IgD-negative memory B cell (primary cell): ENCODE measurements around the gene DCAF8L2. TPM values are rescaled to one million over a fixed set of nuclear protein-coding genes. Genes with fewer than 3 reads are reported as not detected.
"Not testable (repeated sequence)": the region's sequence is repeated elsewhere in the genome, so short reads cannot be mapped to it uniquely, and the experiment has no call there.

Experiments
- H3K27ac Mint-ChIP-seq, 3 donors: one replicate each; pipeline ENCODE4 v1.8.0; 2020 to 2022; ENCODE audit warnings: mild to moderate bottlenecking in 3 of 3, mixed read lengths in 3 of 3, moderate library complexity in 1 of 3
- H3K27me3 Mint-ChIP-seq: one replicate; pipeline ENCODE4 v1.8.0; 2021; ENCODE audit warnings: mixed read lengths
- H3K36me3 Mint-ChIP-seq: one replicate; pipeline ENCODE4 v1.8.0; 2020; ENCODE audit warnings: mild to moderate bottlenecking, mixed read lengths
- H3K4me1 Mint-ChIP-seq, 3 donors: one replicate each; pipeline ENCODE4 v1.8.0; 2020 to 2022; ENCODE audit warnings: mixed read lengths in 3 of 3, mild to moderate bottlenecking in 1 of 3
- H3K4me3 Mint-ChIP-seq, 4 donors: one replicate each; pipeline ENCODE4 v1.8.0; 2020 to 2022; ENCODE audit warnings: mild to moderate bottlenecking in 4 of 4, mixed read lengths in 4 of 4, moderate library complexity in 3 of 4
- H3K9me3 Mint-ChIP-seq, 3 donors: one replicate each; pipeline ENCODE4 v1.8.0; 2020 to 2021; ENCODE audit warnings: mixed read lengths in 3 of 3, mild to moderate bottlenecking in 1 of 3
- polyA plus RNA-seq: library from polyadenylated mRNA; unstranded; fragments of 300-500 nt; fragmentation: Illumina TruSeq; gene quantifications from one replicate; pipeline ENCODE4 v1.2.3, GENCODE V29; 2021

The DCAF8L2 gene
- polyA plus RNA-seq, 1 donor from 2014 or later, result not detected

DNA sequence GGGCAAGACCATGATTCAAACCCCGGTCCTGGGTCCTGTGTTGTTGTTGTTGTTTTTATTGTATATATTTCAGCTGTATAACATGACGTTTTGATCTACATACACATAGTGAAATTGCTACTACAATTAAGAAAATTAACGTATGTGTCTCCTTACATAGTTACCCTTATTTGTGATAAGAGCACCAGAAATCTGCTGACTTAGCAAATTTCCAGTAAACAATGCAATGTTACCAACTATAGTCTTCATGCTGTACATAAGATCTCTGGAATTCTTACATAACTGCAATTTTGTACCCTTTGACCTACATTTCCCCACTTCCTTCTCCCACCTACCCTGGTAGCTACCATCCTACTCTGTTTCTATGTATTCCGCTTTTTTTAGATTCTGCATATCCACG lies 141.8 kb downstream of the DCAF8L2 start:
- H3K4me3 Mint-ChIP-seq, result no peak overlapping the region
- H3K27me3 Mint-ChIP-seq, result no peaks in the 10 kb centered on the region
- peaks cover 0 to 5% (median 0%) of the 10 kb centered on the region in 3 donors for H3K9me3 Mint-ChIP-seq
- no peaks in the 10 kb centered on the region for H3K36me3 Mint-ChIP-seq
- H3K4me1 Mint-ChIP-seq, result no peaks in the 10 kb centered on the region
- no peak overlapping the region for H3K27ac Mint-ChIP-seq

DNA sequence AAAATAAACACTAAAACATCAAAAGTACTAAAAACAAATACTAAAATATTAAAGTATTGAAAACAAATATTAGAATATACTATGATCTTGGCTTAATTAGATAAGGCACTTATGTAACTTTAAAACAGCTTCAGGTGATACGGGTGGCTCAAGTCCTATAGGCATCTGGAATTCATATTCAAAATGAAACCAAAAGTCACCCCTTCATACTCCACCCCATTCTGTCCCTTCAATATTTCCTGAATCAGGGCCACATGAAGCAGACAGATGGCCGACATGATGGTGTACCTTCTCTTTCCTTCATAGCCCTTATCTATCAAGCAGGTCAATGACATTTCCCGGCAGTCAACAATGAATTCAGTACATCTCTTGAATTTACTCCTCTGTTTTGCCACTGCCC lies 145.8 kb downstream of the DCAF8L2 start:
- Mint-ChIP-seq H3K4me1 (no peaks in the 10 kb centered on the region), H3K9me3 (peaks cover 0 to 5% (median 0%) of the 10 kb centered on the region in 3 donors), H3K4me3 (no peak overlapping the region), H3K27me3 (no peaks in the 10 kb centered on the region), H3K36me3 (no peaks in the 10 kb centered on the region), H3K27ac (no peak overlapping the region)

- Mint-ChIP-seq H3K36me3 (no peaks in the 10 kb centered on the region), H3K9me3 (peaks cover 0 to 2% (median 0%) of the 10 kb centered on the region in 3 donors), H3K27me3 (no peaks in the 10 kb centered on the region), H3K27ac (no peak overlapping the region), H3K4me3 (no peak overlapping the region), H3K4me1 (no peaks in the 10 kb centered on the region)
These were observed 150.8 kb downstream of the DCAF8L2 start for GRCh38 chrX:27740933-27741332.

- not testable (repeated sequence) for H3K36me3 Mint-ChIP-seq, H3K27me3 Mint-ChIP-seq, H3K4me3 Mint-ChIP-seq, H3K4me1 Mint-ChIP-seq, H3K9me3 Mint-ChIP-seq, H3K27ac Mint-ChIP-seq
These were observed 153.4 kb downstream of the DCAF8L2 start for GRCh38 chrX:27743521-27743920.

GRCh38 chrX:27746516-27746915 lies 156.4 kb downstream of the DCAF8L2 start:
- no peaks in the 10 kb centered on the region for H3K36me3 Mint-ChIP-seq
- H3K27ac Mint-ChIP-seq, result no peak overlapping the region
- H3K27me3 Mint-ChIP-seq, result no peaks in the 10 kb centered on the region
- H3K4me3 Mint-ChIP-seq, result no peak overlapping the region
- peaks cover 0 to 5% (median 3%) of the 10 kb centered on the region in 3 donors for H3K9me3 Mint-ChIP-seq
- H3K4me1 Mint-ChIP-seq, result no peaks in the 10 kb centered on the region

GRCh38 chrX:27750298-27750697 lies 160.2 kb downstream of the DCAF8L2 start:
- H3K4me3 Mint-ChIP-seq, H3K4me1 Mint-ChIP-seq, H3K36me3 Mint-ChIP-seq, H3K27me3 Mint-ChIP-seq, H3K9me3 Mint-ChIP-seq, H3K27ac Mint-ChIP-seq: not testable (repeated sequence)

DNA sequence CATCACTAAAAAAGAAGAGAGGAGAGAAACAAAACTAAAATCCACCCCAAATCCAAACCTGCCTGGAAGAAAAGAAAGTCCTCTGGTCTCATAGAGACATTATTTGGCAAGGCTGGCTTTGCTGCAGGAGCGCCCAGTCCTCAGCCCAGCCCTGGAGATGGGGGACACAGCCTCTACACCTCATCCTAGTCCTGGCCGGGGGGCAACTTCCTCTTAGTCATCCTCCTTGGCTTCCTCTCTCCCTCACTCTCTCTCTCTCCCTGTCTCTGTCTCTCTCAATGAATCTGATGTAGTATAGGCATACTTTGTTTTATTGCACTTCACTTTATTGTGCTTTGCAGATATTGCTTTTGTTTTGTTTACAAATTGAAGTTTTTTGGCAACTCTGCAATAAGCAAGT lies 161.8 kb downstream of the DCAF8L2 start:
- peaks cover 2% of the 10 kb centered on the region for H3K36me3 Mint-ChIP-seq
- H3K9me3 Mint-ChIP-seq, result peaks cover 0 to 4% (median 1%) of the 10 kb centered on the region in 3 donors
- no peaks in the 10 kb centered on the region for H3K4me1 Mint-ChIP-seq
- no peak overlapping the region for H3K27ac Mint-ChIP-seq
- H3K4me3 Mint-ChIP-seq, result no peak overlapping the region
- H3K27me3 Mint-ChIP-seq, result no peaks in the 10 kb centered on the region

DNA sequence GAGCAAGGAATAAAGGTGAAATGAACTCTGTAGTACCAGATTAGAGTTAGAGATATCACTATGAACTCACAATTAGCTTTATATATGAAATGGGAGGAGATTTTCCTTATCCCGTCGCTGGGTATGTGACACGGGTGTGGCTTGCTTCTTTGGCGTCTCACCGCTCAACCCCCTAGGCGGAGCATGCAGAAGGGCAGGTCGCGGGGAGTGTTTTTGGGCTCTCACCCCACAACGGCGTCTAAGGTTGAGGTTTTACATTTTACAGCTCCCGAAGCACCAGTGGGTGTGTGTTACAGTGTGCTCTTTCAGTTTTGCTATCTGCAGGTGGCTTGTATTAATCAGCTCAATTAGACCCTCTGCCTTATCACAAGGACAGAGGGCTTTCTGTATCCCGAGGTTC lies 175.6 kb downstream of the DCAF8L2 start:
- H3K27ac Mint-ChIP-seq, result no peak overlapping the region
- no peaks in the 10 kb centered on the region for H3K36me3 Mint-ChIP-seq
- peaks cover 2 to 8% (median 2%) of the 10 kb centered on the region in 3 donors for H3K9me3 Mint-ChIP-seq
- no peaks in the 10 kb centered on the region for H3K27me3 Mint-ChIP-seq
- no peaks in the 10 kb centered on the region for H3K4me1 Mint-ChIP-seq
- no peak overlapping the region for H3K4me3 Mint-ChIP-seq

- Mint-ChIP-seq H3K27me3 (no peaks in the 10 kb centered on the region), H3K27ac (no peak overlapping the region), H3K9me3 (peaks cover 2 to 8% (median 2%) of the 10 kb centered on the region in 3 donors), H3K36me3 (no peaks in the 10 kb centered on the region), H3K4me3 (no peak overlapping the region), H3K4me1 (no peaks in the 10 kb centered on the region)
These were observed 177.2 kb downstream of the DCAF8L2 start for GRCh38 chrX:27767387-27767786.

DNA sequence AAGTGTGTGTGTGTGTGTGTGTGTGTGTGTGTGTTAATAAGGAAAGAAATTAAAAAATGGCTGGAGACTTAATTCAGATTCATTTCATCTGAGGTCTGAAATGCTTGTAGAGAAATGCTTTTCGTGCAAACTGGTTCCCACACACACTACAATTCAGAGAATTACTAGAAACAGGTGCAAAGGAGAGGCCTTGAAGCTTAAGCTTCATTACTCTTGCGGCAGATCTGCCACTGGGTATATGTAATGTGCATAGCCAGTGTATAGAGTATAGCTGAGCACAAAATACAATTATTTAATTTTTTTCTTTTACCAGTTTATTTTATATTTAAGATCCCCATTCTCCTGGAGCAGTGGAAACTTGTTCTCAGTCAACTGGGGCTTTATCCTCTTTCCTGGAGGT lies 185.8 kb downstream of the DCAF8L2 start:
- H3K4me3 Mint-ChIP-seq, result no peak overlapping the region
- no peaks in the 10 kb centered on the region for H3K27me3 Mint-ChIP-seq
- no peaks in the 10 kb centered on the region for H3K36me3 Mint-ChIP-seq
- no peaks in the 10 kb centered on the region for H3K4me1 Mint-ChIP-seq
- no peak overlapping the region for H3K27ac Mint-ChIP-seq
- H3K9me3 Mint-ChIP-seq, result peaks cover 0 to 2% (median 0%) of the 10 kb centered on the region in 3 donors

DNA sequence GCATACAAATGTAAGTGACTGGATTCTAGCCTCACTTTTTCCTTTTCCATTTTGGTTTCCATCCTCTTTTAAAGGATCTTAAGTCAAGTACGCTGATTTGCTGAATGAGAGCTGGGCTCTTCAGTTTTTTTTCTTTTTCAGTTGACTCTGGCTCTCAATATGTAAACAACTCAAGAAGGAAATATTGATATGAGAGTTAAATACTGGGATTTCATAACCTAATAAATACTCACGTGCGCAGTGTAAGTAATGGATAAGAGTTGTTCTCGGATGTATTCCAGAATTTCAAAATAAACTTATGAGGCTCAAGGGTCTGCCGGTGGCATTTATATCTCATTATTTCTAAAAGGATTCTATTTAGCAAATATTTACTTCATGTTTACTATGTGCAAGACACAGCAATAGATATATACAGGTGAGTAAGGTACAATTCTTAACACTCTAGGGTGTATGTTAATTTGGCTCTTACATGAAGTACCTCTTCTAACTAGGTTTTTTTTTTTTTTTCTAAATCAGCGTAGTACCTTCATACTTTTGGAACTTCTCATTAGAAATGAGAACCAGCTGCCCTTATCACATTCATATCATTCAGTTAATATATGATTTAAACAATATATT lies 206.6 kb downstream of the DCAF8L2 start:
- H3K4me3 Mint-ChIP-seq, result no peak overlapping the region
- no peak overlapping the region for H3K27ac Mint-ChIP-seq
- no peaks in the 10 kb centered on the region for H3K27me3 Mint-ChIP-seq
- H3K36me3 Mint-ChIP-seq, result no peaks in the 10 kb centered on the region
- peaks cover 0 to 1% (median 0%) of the 10 kb centered on the region in 3 donors for H3K4me1 Mint-ChIP-seq
- H3K9me3 Mint-ChIP-seq, result peaks cover 0 to 1% (median 0%) of the 10 kb centered on the region in 3 donors

GRCh38 chrX:27797575-27797974 lies 207.4 kb downstream of the DCAF8L2 start:
- Mint-ChIP-seq H3K27me3 (no peaks in the 10 kb centered on the region), H3K4me1 (peaks cover 0 to 1% (median 0%) of the 10 kb centered on the region in 3 donors), H3K27ac (no peak overlapping the region), H3K36me3 (no peaks in the 10 kb centered on the region), H3K9me3 (peaks cover 1 to 4% (median 3%) of the 10 kb centered on the region in 3 donors), H3K4me3 (no peak overlapping the region)

Other genes starting within 250 kb of the DCAF8L2 start
- not detected for gene PPP4R3C, start 127.0 kb upstream of the DCAF8L2 start, polyA plus RNA-seq
- gene MAGEB10, start 217.6 kb downstream of the DCAF8L2 start, polyA plus RNA-seq, result not detected